SHP77 (cell line): ENCODE measurements around the gene RTN4RL2.

Source experiments
- DNase-seq, 2 experiments: peaks; one replicate each; lab custom pipeline; 2025; lab: John Stamatoyannopoulos, UW

Gene RTN4RL2

DNA sequence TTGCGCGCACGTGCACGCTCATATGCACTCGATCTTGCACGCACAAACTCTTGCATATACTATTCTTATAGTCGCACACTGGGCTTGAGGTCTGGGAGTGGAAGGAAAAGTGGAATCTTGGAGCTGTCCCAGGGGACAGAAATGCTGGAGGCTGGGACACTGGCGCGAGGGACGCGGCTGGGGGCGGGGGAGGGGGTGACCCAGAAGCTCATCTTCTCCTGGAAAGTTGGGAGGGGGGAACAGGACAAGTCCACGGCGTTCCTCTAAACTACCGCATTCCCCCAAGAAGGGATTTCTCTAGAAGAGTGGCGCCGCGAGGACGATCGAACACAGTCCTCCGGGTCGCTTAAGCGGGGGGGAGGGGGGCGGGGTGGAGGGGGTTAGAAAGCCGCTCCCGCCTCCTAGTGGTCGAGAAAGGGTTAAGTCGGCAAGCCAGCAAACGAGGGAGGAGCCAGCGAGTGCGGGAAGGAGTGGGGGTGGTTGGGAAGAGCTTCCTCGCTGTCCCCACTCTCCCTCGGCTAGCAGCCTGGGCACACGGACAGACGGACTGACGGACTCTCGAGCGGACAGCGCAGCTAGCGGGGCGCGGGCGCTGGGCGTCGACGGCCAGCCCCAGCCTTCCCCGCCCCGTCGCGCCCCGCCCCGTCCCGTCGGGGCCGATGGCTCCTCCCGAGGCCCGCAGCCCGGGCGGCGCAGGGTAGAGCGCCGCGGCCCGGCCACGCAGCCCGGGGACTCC is at the start of gene RTN4RL2:
TSS of gene RTN4RL2 (plus strand) at position 507 of the 736 bp plus-strand sequence. CDS start 338 bp downstream, outside the sequence.
- no peak for DNase-seq

DNA sequence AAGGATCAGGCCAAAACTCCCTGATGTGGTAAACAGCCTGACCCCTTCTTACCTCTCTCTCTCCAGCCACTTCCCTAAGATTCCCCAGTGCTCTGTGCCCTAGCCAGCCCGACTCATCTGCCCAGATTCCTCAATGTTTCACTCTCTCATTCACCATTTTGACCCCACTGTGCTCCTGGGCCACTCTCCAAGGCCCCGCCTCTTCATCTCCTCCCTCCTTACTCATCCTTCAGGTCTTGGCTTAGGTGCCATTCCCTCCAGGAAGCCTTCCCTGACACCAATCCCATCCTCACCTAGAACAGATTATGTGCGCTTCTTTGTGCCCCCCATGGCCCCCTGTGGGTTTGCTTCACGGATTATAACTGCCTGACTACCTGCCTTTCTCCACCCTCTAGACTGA is 46.6 kb upstream of the RTN4RL2 start:
- no peak for DNase-seq

DNA sequence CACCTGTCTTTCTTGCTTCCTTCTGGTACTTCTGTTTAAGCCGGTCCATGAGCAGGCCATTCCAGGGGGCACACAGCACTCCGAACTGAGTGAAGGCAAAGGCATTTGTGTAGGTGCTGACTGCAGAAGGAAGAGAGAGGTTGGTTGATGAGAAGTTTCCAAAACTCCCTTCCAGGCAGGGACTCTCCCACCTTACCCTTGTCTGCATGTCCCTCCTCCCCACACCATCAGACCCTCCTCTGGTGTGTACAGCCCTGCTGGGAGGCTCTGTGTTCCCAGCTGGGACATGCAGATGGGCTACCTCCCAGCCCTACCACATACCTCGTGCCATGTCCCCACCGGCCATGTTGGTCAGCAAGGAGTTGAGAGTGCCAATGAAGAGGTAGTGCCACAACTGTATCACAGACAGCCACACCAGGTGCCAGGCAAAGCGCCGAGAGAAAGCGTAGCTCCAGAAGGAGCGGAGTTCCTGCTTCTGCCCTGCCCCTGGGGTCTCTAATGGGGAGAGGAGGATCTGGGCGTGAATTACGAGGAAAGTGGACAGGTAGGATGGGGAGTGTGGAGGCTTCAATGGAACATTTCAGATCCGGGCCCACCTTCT is 45.6 kb upstream of the RTN4RL2 start:
- DNase-seq: no peak

DNA sequence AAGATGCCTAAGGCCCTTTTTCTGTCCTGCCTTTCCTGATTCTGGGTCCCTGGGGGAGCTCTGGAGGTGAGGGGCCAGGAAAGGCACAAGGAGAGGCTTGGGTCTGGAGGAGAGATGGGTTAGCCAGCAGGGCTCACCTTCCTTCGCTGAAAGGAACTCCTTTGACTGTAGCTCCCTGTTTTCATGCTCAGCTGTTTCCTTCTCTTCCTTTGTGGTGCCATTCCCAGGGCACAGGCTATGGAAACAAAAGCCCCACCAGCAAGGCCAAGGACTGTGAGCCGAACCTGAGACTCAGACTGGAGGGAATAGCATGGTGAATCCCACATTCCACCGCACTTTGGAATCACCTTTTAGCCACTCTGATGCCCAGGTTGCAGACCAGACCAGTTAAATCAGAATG is 43.9 kb upstream of the RTN4RL2 start:
- DNase-seq: no peak

DNA sequence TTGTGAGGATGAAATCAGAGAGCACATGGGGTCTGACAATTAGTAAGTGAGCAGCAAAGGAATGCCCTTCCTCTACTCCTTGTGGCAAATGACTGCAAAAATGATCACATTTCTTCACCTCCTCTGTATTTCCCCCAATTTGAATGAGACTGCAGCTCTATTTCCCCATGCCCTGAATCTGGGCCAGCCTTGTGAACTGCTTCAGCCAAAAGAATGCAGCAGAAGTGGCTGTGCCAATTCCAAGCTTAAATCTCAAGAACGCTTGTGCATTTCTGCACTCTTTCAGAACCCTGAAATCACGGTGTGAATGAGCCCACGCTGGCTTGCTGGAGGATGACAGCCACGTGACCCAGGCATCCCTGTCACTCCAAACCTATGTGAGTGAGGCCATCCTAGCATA is 43.3 kb upstream of the RTN4RL2 start:
- no peak for DNase-seq

DNA sequence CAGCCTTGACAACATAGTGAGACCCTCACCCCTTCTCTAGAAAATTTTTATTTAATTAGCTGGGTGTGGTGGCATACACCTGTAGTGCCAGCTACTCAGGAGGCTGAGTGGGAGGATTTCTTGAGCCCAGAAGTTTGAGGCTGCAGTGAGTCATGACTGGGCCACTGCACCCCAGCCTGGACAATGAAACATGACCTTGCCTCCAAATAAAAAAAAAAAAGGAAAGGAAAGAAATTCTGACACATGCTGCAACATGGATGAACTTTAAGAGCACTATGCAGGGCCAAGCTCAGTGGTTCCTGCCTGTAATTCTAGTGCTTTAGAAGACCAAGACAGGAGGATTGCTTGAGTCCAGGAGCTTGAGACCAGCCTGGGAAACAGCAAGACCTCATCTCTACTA is 42.2 kb upstream of the RTN4RL2 start:
- DNase-seq: no peak

DNA sequence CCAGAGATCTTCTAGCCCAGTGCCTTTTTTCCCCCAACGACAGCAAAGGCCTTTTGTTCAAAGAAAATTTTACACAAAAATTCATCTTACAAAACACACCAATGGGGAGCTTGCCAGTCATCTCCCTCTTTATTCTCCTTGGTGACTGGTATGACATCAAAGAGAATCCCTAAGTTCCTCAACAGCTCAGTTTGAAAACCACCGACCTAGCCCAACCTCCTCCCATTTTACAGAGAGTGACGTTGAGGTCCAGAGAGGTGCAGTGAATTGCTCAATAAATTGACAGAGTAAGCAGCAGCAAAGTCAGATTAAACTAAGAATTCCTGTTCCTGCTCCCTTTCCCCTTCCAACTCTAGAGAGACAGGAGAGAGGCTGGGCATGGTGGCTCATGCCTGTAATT is 41.2 kb upstream of the RTN4RL2 start:
- no peak for DNase-seq

DNA sequence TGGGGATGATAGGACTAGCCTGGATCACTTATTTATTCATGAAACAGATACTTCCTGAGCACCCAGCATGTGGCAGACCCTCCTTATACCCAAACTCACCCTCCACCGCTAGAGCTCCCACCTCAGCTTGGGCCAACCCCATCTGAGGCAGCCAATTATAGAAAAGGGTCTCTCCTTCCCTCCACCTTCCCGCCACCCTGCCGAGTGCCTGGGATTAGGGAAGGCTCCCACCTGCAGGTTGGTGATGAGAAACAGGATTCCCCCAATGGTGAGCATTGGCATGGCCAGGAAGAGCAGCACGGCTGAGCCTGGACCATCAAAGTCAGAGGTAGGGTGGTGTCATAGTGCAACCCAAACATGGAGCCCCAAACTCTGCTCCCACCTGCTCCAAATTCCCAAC is 39.3 kb upstream of the RTN4RL2 start:
- no peak for DNase-seq

DNA sequence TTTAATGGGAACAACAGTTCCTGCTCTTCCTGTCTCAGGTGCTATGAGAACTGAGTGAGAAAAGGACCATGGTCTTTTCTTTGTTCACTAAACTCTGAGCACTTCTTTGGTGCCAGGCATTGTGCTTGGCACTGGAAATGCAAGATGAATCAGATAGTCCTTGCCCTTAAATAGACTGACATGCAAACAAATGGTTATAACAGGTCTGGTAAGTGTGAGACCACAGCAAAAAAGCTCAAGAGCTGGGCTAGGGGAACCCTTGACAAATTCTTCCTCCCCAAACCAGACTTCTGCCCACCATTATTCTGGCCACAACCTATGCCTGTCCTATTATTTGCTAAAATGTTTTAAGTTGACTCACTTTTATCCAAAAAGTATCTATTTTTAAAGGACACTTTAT is 38.5 kb upstream of the RTN4RL2 start:
- no peak for DNase-seq

DNA sequence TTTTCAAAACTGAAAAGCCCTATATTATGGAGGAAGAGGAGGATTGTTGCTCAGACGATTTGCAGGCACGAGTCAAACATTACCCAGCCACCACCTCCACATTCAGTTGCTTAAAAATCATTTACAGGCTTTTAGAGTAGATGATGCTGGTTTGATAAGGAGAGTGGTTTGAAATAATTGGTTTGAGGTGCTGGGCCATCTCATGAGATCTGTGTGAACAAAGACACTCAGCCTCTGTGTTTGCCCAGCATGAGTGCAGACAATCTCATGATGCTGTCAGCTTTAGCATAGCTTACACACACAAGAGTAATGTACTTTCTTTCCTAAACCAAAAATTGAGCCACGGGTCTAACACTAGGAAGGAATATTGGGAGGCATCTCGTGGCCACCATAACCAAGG is 37.7 kb upstream of the RTN4RL2 start:
- no peak for DNase-seq

DNA sequence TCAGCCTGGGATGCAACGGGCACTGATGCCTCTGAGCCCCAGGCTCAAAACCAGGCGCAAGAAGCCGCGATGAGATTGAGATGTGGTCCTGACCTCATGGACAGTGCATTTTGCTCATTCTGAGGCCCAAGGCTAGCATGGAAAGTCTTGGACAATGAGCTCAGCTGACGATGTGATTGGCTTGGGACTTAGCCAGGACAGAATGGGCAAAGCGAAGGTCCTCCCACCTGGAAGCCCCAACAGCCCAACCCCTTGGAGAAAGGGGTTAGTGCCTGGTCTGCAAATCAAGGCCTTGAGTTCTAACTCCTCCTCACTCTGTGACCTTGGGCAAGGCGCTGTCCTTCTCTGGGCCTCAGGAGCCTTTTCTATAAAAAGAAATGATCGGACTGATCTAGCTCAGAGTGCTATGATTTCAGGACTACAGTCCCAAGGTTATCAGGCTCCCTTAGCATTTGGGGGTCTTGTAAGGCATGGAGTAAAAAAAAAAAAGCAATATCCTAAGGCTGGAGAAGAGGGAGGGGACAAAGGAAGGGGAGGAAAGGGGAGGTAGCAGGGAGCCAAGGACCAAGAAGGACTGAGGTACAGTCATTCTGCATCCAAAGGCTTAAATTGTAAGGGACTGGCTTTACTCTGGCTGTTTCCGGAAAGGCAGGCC is 36.1 kb upstream of the RTN4RL2 start:
- no peak for DNase-seq

DNA sequence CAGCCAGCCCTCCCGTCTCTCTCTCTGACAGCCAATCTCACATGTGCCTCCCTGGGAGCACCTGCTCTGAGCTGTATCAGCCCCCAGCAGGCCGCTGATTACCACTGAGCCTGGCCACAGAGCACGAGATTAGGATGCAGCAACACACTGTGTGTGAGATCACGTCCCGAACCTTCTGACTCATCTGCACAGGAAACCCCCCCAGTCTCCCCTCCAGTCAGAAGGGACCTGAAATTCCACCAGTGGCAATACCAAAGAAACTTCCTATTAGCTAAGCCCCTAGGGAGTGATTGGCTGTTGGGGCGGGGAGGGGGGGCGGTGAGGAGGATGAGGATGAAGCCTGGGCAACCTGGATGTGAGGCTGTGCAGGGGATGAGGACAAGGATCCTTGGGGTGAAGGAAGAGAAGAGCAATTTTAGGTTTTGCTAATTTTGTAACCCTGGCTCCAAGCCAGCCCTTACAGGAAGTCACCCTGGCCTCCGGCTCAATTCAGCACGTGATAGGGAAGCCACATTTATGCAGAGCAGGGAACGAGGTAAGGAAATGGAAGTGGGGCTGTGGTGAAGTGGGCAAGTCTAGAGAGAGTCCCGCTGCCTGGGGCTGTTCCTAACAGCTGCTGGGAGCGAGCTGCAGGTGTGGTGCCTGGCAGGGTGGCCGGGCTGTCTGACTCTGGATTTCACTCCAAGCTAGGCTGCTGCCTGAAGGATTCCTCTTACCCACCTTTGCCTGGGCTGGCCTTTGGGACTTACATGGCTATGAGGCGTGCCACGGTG is 35.4 kb upstream of the RTN4RL2 start:
- DNase-seq: no peak

DNA sequence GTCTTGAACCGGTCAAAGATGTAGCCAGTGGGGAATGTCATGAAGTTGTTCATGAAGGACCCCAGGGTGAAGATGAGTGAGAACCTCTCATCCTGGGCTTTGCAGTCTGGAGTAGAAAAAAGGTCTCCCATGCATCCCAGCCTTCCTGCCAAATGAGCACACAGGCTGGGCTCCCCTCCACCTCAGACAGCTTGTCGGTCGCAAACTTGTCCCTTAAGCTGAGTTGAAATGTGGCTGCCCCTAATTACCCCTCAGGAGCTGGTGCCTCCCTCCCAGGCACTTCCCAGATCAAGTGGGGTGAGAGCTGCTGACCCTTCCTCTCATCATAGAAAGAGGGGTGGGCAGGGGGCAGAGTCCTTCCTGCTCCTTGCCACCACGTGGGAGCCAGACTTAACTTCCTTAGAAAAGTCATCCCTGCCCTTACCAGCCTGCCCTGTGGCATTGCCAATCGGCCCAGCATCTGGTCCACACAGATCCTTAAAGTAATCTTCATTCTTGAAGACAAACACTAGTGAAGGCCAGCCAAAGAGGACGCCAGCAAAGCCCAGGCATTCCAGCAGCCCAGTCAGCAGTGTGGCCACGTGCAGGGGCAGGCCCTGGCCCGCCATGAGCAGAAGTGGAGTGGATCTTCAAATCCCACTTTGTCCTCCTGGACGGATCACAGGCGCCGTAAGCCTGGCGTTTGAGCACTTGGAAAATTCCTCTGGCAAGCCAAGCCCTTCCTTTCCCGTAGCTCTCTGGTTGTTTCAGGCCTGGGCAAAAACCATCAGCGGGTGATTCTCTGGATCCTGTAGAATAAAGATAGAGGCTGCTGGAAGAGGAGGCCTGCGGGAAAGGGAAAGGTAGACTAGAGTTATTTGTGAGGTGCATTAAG is 34.5 kb upstream of the RTN4RL2 start:
- no peak for DNase-seq

DNA sequence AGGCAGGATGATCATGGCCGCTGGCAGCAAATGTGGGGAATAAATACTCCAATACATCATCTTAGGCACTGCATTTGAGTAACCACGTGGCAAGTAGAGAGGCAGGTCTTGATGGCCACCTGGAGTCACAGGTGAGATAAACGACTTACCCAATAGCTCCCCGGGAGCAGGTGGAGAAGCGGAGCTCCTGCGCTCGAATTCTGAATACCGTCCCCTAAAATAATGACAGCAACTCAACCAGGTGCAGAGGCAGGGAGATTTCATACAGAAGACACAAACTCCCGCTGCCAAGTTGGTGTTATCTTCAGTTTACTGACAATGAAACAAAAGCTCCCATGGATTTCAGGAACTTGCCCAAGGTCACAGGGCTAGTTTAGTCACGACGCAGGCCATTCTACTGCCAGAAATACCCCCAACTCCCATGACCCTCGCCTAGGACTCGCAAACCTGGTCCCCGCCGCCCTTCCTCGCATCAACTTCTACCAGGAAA is 33.8 kb upstream of the RTN4RL2 start:
- no peak for DNase-seq

DNA sequence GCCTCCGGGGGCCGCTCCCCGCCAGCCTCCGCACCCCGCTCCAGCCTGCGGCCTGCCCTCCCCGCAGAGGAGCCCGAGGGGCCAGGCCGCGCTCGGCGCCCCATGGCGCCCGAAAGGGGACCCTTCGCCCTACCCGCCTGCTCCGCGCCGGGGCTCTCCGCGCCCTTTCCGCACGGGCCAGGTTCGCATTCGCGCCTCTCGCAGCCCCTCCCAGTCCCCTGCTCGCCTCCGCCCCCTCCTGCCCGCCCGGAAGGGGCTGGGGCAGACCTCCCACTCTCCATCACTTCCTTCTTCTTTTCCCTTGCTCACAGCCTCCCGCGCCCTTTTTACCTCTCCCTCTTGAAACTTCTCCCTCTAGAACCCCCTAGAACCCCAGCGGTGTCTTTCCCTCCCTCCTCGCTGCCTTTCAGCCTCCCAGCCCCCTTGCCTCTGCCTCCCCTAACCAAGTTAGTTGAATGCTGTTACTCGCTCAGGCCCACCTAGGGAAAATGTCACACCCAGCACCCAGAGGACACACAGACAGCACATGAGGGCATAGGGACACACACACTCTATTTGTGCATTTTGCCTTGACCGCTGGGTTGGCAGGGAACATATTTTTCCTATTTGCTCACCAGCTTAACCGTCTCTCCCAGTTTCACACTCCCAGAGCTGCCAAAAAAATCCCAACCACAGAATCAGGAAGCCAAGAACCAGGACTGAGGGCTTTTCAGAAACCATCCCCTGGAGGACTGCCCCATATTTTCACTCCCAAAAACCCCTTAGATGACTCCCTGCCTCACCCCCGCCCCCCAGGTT is 33.2 kb upstream of the RTN4RL2 start, which contains the start of gene SLC43A3:
TSS of gene SLC43A3 (minus strand) at position 193 of the 798 bp plus-strand sequence. CDS start 949 bp downstream, outside the sequence.
- DNase-seq: no peak

DNA sequence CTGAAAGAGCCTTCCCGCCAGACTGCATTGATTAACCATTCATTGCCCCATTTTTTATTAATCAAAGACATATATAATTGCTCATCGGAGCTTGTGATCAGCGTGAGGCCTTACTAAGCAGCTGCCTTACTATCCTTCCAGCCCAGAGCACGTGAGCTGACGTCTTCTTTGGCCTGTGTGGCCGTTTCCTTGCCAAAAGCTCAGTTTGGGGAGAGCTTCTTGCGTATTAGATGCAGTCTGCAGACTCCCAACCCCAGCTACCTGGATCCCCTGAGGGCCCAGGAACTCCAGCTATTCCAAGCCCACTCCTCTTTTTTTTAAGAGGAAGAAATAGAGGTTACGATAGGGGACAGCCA is 32.6 kb upstream of the RTN4RL2 start:
- DNase-seq: no peak

DNA sequence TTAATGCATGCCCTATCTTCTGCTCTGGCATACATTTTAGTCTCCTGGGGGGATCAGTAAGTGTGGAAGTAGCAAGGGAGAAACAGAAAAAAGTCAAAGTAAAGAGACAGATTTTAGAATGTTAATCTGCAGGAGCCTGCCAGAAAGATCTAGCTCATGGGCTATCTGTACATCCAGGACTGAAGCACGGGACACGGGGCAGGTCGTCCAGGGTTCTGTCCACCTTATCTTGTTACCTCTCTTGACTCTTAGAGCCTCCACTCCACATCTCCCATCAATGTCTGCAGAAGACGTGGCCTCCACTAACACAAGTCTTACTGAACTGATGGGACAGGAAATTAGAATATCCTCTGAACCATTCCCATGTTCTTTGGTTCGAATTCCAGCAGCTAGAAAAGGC is 31.7 kb upstream of the RTN4RL2 start:
- no peak for DNase-seq

DNA sequence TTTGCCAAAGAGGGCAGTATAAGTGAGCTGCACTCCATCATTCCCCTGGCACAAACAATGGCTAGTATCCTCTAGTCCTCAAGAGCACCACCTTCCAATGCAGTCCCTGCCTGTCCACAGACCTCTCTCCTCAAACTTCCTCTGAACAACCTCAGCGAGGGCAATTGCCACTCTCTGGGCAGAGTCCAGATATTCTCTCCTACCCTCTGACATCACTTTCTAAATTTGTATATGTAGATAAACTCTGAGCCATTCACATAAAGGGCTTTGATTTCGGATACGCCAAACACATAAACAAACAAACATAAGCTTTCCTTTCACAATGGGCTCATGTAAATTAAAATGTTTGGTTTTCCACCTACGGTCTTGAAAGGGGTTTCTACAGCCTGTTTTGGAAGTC is 30.4 kb upstream of the RTN4RL2 start:
- no peak for DNase-seq

DNA sequence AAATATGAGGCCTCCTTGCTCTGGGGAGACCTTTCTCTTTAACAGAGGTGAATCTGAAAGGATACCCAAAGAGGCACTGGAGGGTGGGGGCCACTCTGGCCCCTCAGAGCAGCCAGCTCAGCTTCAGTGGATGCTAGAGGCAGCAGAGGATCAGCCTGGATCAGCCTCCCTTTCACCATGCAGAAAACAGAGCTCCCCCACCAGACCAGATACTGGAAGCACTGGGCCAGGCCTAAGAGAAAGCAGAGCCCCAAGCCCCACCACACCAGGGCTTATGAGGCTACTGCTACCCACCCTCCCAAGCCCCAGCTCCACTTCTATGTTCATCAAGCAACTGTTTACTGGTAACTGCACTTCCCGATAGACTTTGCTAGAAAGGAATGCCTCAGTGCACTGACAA is 29.4 kb upstream of the RTN4RL2 start:
- DNase-seq: no peak

DNA sequence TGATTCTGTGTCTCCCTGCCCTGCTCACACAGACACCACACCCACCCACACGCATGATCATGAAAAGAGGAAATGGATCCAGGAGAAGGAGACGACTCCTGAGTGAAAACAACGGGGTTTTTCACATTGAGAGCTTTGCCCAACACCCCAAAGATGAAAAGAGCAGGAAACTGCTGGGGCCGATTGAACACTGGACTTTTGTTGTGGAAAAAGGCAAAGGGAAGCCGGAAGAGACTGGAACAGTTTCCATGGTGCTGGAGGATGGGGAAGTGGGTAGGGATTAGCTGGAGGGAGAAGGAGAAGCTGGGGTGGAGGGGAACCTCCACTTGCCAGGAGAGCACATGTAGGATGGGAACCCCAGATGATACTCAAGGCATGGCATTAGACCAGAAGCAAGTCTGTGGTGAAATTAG is 28.2 kb upstream of the RTN4RL2 start:
- DNase-seq: no peak
